OCI-M2 (cell line): ENCODE measurements around the gene UCK2.

Experiments used
- DNase-seq: peaks from one replicate; lab custom pipeline; 2025; ENCODE audit not compliant: unreplicated experiment; lab: John Stamatoyannopoulos, UW

The UCK2 gene

GRCh38 chr1:165854101-165854845 is 26.9 kb downstream of the UCK2 start:
- no peak for DNase-seq

GRCh38 chr1:165855010-165855838 is 27.8 kb downstream of the UCK2 start:
- no peak for DNase-seq

- no peak for DNase-seq
These were observed 28.6 kb downstream of the UCK2 start for GRCh38 chr1:165856021-165856420.

GRCh38 chr1:165856606-165857005 is 29.2 kb downstream of the UCK2 start:
- no peak for DNase-seq

- DNase-seq, result no peak
These were observed 29.8 kb downstream of the UCK2 start for GRCh38 chr1:165857046-165857801.

GRCh38 chr1:165858364-165858823 is 31.0 kb downstream of the UCK2 start:
- no peak for DNase-seq

GRCh38 chr1:165858967-165859845 is 31.8 kb downstream of the UCK2 start:
- no peak for DNase-seq

GRCh38 chr1:165860065-165860464 is 32.7 kb downstream of the UCK2 start:
- no peak for DNase-seq

GRCh38 chr1:165861911-165862310 is 34.5 kb downstream of the UCK2 start:
- no peak for DNase-seq

GRCh38 chr1:165862448-165862847 is 35.0 kb downstream of the UCK2 start:
- no peak for DNase-seq

GRCh38 chr1:165863346-165863745 is 35.9 kb downstream of the UCK2 start:
- no peak for DNase-seq

GRCh38 chr1:165865633-165866340 is 38.4 kb downstream of the UCK2 start:
- DNase-seq, result no peak

GRCh38 chr1:165869343-165869742 is 41.9 kb downstream of the UCK2 start:
- no peak for DNase-seq

GRCh38 chr1:165871311-165872067 is 44.1 kb downstream of the UCK2 start:
- DNase-seq, result no peak

- no peak for DNase-seq
These were observed 46.1 kb downstream of the UCK2 start for GRCh38 chr1:165873481-165873880.

- DNase-seq, result no peak
These were observed 47.2 kb downstream of the UCK2 start for GRCh38 chr1:165874643-165875042.

GRCh38 chr1:165875171-165875570 is 47.8 kb downstream of the UCK2 start:
- DNase-seq, result no peak

- no peak for DNase-seq
These were observed 48.2 kb downstream of the UCK2 start for GRCh38 chr1:165875604-165876003.

GRCh38 chr1:165876121-165876520 is 48.7 kb downstream of the UCK2 start:
- no peak for DNase-seq
